ENCODE results near the gene GLYR1.

The GLYR1 gene

GRCh38 chr16:4879049-4879448, 32.0 kb upstream of the GLYR1 start:
- no peak for DNase-seq

GRCh38 chr16:4877380-4877685, 30.2 kb upstream of the GLYR1 start:
- no peak for DNase-seq

GRCh38 chr16:4876646-4877379, 29.7 kb upstream of the GLYR1 start:
- no peak for DNase-seq

GRCh38 chr16:4874666-4875065, 27.6 kb upstream of the GLYR1 start:
- DNase-seq, result no peak

GRCh38 chr16:4873091-4873490, 26.0 kb upstream of the GLYR1 start:
- DNase-seq, result no peak

GRCh38 chr16:4871071-4871470, 24.0 kb upstream of the GLYR1 start:
- no peak for DNase-seq

- no peak for DNase-seq
These were observed 23.1 kb upstream of the GLYR1 start for GRCh38 chr16:4870138-4870671.

GRCh38 chr16:4869147-4869805, 22.2 kb upstream of the GLYR1 start:
- DNase-seq, result no peak

- DNase-seq, result no peak
These were observed 21.4 kb upstream of the GLYR1 start for GRCh38 chr16:4868535-4868934.

GRCh38 chr16:4868026-4868425, 20.9 kb upstream of the GLYR1 start:
- DNase-seq, result no peak

GRCh38 chr16:4866586-4866985, 19.5 kb upstream of the GLYR1 start:
- DNase-seq, result no peak

GRCh38 chr16:4865231-4865860, 18.3 kb upstream of the GLYR1 start:
- no peak for DNase-seq

GRCh38 chr16:4864728-4865127, 17.6 kb upstream of the GLYR1 start:
- DNase-seq, result no peak

GRCh38 chr16:4862639-4863038, 15.6 kb upstream of the GLYR1 start:
- DNase-seq, result no peak

GRCh38 chr16:4860727-4861342, 13.7 kb upstream of the GLYR1 start:
- DNase-seq, result no peak

GRCh38 chr16:4859900-4860255, 12.8 kb upstream of the GLYR1 start:
- DNase-seq, result no peak

- DNase-seq, result no peak
These were observed 12.3 kb upstream of the GLYR1 start for GRCh38 chr16:4859190-4859899.

GRCh38 chr16:4855804-4856203, 8.7 kb upstream of the GLYR1 start:
- no peak for DNase-seq

GRCh38 chr16:4855371-4855770, 8.3 kb upstream of the GLYR1 start:
- DNase-seq, result no peak

- DNase-seq, result no peak
These were observed 5.3 kb upstream of the GLYR1 start for GRCh38 chr16:4852221-4852872.

GRCh38 chr16:4850211-4850610, 3.1 kb upstream of the GLYR1 start:
- DNase-seq, result no peak

GRCh38 chr16:4847774-4848587, 893 bp upstream of the GLYR1 start:
- peak; percentile 40 for DNase-seq

Data from CD4-positive, alpha-beta T cell treated with Interleukin-21 for 1 hour (primary cell).